ENCODE results near the gene RALGAPA2. TPM values are rescaled to one million over a fixed set of nuclear protein-coding genes. Genes with fewer than 3 reads are reported as not detected.

The RALGAPA2 gene
- total and polyA plus RNA-seq, 4 donors, result 14.4 to 24.8 (median 18.0) TPM

DNA sequence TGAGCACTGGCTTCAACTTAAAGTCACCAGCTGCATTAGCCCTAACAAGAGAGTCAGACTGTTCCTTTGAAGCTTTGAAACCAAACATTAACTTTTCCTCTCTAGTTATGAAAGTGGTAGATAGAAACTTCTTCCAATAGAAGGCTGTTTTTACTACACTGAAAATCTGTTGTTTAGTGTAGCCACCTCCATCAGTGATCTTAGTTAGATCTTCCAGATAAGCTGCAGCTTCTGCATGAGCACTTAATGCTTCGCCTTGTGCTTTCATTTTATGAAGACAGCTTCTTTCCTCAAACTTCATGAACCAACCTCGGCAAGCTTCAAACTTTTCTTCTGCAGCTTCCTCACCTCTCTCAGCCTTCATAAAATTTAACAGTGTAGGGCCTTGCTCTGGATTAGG, 211.3 kb downstream of the RALGAPA2 start:
- Histone ChIP-seq H3K27me3 (ENCODE audit: control insufficient read depth, insufficient read depth, low read length) (peaks cover 20% of the 10 kb centered on the region), H3K9me3 (ENCODE audit: control insufficient read depth, insufficient read depth, low read length) (no peaks in the 10 kb centered on the region), H3K36me3 (ENCODE audit: control insufficient read depth, insufficient read depth, low read length) (no peaks in the 10 kb centered on the region), H3K4me1 (ENCODE audit: control insufficient read depth, insufficient read depth, low read length) (peaks cover 8% of the 10 kb centered on the region), H3K4me3 (ENCODE audit: low read depth, low read length) (no peak overlapping the region), H3K27ac (ENCODE audit: low read depth, low read length) (no peak overlapping the region)
- DNase-seq (ENCODE audit: low read depth in 4 of 6, low spot score in 6 of 6), result no peak
- 100% methylated on average over 1 of the region's 2 CpGs for WGBS (ENCODE audit: insufficient coverage)

DNA sequence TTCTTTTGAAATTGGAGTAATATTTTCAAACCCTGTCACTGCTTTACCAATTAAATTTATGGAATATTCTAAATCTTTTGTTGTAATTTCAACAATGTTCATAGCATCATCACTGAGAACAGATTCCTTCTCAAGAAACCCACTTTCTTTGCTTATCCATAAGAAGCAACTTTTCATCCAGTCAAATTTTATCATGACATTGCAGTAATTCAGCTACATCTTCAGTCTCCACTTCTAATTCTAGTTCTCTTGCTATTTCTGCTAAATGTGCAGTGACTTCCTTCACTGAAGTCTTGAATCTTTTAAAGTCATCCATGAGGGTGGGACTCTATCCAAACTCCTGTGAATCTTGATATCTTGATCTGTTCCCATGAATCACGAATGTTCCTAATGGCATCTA, 212.1 kb downstream of the RALGAPA2 start:
- Histone ChIP-seq H3K9me3 (ENCODE audit: control insufficient read depth, insufficient read depth, low read length) (no peaks in the 10 kb centered on the region), H3K4me1 (ENCODE audit: control insufficient read depth, insufficient read depth, low read length) (peaks cover 8% of the 10 kb centered on the region), H3K27ac (ENCODE audit: low read depth, low read length) (no peak overlapping the region), H3K4me3 (ENCODE audit: low read depth, low read length) (no peak overlapping the region), H3K27me3 (ENCODE audit: control insufficient read depth, insufficient read depth, low read length) (peaks cover 21% of the 10 kb centered on the region), H3K36me3 (ENCODE audit: control insufficient read depth, insufficient read depth, low read length) (no peaks in the 10 kb centered on the region)
- no peak for DNase-seq (ENCODE audit: low read depth in 4 of 6, low spot score in 6 of 6)
- no CpG with 5 or more reads among the region's 1 CpG for whole genome bisulfite sequencing (ENCODE audit: insufficient coverage)

DNA sequence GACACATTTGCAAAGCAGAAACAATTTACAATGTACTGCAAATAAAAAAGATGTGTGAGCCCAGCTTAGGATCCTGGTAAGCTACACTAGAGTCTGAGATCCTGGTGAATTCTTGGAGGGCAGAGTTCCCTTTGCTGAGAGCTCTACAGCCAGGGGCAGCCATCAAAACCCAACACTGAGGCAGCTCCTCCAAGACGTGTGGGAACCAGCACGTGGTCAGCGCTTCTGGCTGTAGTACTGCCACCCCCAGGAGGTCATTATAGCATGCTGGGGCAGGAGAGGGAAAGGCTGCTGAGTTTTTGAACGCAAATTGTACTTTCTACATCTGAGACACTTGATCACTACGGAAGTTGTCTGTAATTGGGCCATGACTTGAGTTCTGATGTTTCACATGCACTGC, 213.0 kb downstream of the RALGAPA2 start:
- Histone ChIP-seq H3K4me1 (ENCODE audit: control insufficient read depth, insufficient read depth, low read length) (peaks cover 8% of the 10 kb centered on the region), H3K4me3 (ENCODE audit: low read depth, low read length) (no peak overlapping the region), H3K27me3 (ENCODE audit: control insufficient read depth, insufficient read depth, low read length) (peaks cover 23% of the 10 kb centered on the region), H3K36me3 (ENCODE audit: control insufficient read depth, insufficient read depth, low read length) (peaks cover under 1% of the 10 kb centered on the region), H3K9me3 (ENCODE audit: control insufficient read depth, insufficient read depth, low read length) (no peaks in the 10 kb centered on the region), H3K27ac (ENCODE audit: low read depth, low read length) (peak overlapping the region; percentile 55)
- 53% methylated on average over 4 of the region's 5 CpGs for WGBS (ENCODE audit: insufficient coverage)
- no peak for DNase-seq (ENCODE audit: low read depth in 4 of 6, low spot score in 6 of 6)

DNA sequence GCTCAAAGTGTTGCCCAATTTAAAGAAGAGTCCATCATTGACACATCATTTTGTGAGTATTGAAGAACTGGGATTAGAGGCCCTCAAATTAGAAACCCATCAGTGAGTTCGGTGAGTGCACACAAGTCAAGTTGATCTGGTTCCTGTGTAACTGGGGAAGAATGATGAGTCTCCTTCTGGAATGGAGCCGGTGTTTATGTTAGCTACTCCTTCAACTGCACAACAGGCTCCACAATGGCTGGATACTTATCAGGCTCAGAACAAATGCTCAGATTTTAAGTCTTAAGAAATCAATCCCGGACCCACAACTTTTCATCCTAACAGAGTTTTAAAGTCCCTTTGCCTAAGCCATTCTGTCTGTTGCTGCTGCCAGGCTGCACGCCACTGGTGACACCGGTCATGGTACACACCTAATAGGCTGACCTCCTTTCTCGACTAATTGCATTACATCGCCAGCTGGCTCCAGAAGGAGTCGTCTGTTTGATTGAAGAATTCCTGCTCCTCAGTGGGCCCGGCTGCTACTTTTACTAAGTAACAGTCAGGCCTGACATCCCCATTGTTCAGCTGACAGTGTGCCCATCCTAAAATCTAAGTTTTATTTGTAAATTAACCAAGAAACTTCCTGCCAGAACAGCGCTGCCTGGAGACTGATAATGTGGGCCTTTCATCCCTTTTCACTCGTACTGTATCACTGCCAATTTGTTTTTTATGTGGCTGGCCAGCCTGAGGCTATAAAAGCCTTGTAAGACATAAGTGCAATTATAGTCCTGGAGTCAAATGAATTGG, 214.2 kb downstream of the RALGAPA2 start:
- Histone ChIP-seq H3K27ac (ENCODE audit: low read depth, low read length) (peak overlapping the region; percentile 49), H3K4me3 (ENCODE audit: low read depth, low read length) (no peak overlapping the region), H3K36me3 (ENCODE audit: control insufficient read depth, insufficient read depth, low read length) (peaks cover 2% of the 10 kb centered on the region), H3K9me3 (ENCODE audit: control insufficient read depth, insufficient read depth, low read length) (no peaks in the 10 kb centered on the region), H3K4me1 (ENCODE audit: control insufficient read depth, insufficient read depth, low read length) (peaks cover 8% of the 10 kb centered on the region), H3K27me3 (ENCODE audit: control insufficient read depth, insufficient read depth, low read length) (peaks cover 27% of the 10 kb centered on the region)
- peak; percentile 69 to 94 (median 79) for DNase-seq (ENCODE audit: low read depth in 4 of 6, low spot score in 6 of 6)
- 13% methylated on average over 5 of the region's 11 CpGs for WGBS (ENCODE audit: insufficient coverage)

DNA sequence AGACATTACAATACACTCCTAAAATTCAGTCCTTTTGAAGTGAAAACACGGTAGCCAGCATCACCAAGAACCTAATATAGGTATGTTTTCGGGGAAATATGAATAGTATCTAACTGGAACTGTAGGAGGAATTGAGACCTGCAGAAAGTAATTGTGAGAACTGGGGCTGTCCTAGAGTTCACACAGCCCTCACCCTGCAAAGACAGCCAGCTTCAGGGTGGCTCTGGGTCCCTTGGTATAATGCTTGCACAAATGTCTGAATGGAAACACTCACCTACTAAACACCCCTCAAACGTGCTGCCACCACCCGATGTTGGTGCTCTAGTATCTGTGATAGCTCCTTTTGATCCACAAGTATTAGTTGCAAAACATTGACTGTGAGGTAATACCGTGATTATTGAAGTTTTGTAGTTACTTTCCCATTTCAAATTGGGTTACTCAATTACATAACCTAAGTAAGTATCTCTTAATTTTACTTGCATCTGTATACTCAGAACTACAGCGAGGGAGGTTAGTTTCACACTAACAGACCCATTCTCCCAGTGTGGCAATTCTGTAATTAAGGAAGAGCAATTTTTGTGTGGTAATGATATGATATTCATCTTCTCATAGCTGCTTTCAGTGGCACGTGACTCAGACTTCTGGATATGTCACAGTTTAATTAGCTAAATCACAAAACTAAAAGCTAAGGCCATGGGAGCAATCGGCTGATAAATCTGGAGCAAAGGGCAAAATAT, 215.0 kb downstream of the RALGAPA2 start:
- Histone ChIP-seq H3K4me3 (ENCODE audit: low read depth, low read length) (no peak overlapping the region), H3K27me3 (ENCODE audit: control insufficient read depth, insufficient read depth, low read length) (peaks cover 29% of the 10 kb centered on the region), H3K9me3 (ENCODE audit: control insufficient read depth, insufficient read depth, low read length) (no peaks in the 10 kb centered on the region), H3K27ac (ENCODE audit: low read depth, low read length) (no peak overlapping the region), H3K36me3 (ENCODE audit: control insufficient read depth, insufficient read depth, low read length) (peaks cover 2% of the 10 kb centered on the region), H3K4me1 (ENCODE audit: control insufficient read depth, insufficient read depth, low read length) (peaks cover 10% of the 10 kb centered on the region)
- peak in 1 of 6 donors; percentile 50 for DNase-seq (ENCODE audit: low read depth in 4 of 6, low spot score in 6 of 6)
- WGBS (ENCODE audit: insufficient coverage), result no CpG with 5 or more reads among the region's 8 CpGs

DNA sequence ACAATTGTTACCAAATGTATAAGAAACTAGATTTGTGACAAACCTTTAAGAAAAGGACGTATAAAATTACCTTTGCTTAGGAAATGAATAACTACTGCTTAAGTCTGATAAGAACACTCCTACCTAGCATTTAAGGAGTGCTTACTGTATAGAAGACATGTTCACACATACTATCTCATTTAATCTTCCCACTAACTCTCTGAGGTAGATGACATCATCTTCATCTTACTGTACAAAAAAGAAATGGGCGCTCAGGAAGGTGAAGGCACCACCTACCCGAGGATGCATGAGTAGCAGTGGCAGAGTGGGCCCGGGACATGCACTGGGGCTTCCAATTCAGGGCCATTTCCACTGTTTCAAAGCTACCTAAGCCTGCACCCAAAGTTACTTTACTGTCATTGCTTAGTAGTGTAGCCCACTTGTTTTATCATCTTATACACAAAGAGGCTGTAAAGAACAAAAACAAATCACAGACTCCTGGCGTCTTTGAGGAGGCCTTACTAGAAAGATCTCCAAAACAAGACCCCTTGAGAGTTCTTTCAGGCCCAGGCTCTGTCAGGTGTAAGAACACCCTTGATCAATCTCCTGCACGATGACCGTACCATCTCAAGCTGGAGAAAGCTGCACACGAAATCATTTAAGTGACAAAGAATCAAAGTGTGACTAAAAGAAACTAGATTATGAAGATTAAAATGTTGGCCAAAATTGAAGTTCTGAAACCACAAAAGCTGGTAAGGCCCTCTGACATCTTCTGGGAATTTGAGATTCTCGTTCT, 216.5 kb downstream of the RALGAPA2 start:
- WGBS (ENCODE audit: insufficient coverage), result 96% methylated on average over 6 of the region's 9 CpGs
- Histone ChIP-seq H3K27me3 (ENCODE audit: control insufficient read depth, insufficient read depth, low read length) (peaks cover 37% of the 10 kb centered on the region), H3K9me3 (ENCODE audit: control insufficient read depth, insufficient read depth, low read length) (no peaks in the 10 kb centered on the region), H3K36me3 (ENCODE audit: control insufficient read depth, insufficient read depth, low read length) (peaks cover 2% of the 10 kb centered on the region), H3K4me1 (ENCODE audit: control insufficient read depth, insufficient read depth, low read length) (peaks cover 12% of the 10 kb centered on the region), H3K27ac (ENCODE audit: low read depth, low read length) (no peak overlapping the region), H3K4me3 (ENCODE audit: low read depth, low read length) (no peak overlapping the region)
- no peak for DNase-seq (ENCODE audit: low read depth in 4 of 6, low spot score in 6 of 6)

DNA sequence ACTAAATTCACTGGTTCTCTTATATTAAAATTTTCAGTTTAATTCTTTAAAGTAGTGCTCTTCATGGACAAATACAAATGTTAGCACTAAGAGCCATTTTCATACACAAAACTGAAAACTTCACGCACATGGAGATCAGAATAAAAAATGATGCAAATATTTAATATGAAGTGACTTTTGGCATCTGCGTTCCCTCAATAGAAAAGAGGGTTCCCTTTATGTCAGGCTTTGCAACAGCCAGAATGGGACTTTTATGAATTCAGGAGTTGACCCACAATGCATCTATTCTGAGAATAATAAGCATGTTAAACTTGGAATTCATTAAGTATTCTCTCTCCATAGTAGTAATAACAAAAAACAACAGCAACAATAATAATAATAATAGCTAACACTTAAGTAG, 218.7 kb downstream of the RALGAPA2 start:
- Histone ChIP-seq H3K9me3 (ENCODE audit: control insufficient read depth, insufficient read depth, low read length) (no peaks in the 10 kb centered on the region), H3K36me3 (ENCODE audit: control insufficient read depth, insufficient read depth, low read length) (peaks cover 6% of the 10 kb centered on the region), H3K4me3 (ENCODE audit: low read depth, low read length) (no peak overlapping the region), H3K27me3 (ENCODE audit: control insufficient read depth, insufficient read depth, low read length) (peaks cover 47% of the 10 kb centered on the region), H3K4me1 (ENCODE audit: control insufficient read depth, insufficient read depth, low read length) (peaks cover 10% of the 10 kb centered on the region), H3K27ac (ENCODE audit: low read depth, low read length) (peak overlapping the region; percentile 85)
- no peak for DNase-seq (ENCODE audit: low read depth in 4 of 6, low spot score in 6 of 6)
- no CpG with 5 or more reads among the region's 2 CpGs for WGBS (ENCODE audit: insufficient coverage)

DNA sequence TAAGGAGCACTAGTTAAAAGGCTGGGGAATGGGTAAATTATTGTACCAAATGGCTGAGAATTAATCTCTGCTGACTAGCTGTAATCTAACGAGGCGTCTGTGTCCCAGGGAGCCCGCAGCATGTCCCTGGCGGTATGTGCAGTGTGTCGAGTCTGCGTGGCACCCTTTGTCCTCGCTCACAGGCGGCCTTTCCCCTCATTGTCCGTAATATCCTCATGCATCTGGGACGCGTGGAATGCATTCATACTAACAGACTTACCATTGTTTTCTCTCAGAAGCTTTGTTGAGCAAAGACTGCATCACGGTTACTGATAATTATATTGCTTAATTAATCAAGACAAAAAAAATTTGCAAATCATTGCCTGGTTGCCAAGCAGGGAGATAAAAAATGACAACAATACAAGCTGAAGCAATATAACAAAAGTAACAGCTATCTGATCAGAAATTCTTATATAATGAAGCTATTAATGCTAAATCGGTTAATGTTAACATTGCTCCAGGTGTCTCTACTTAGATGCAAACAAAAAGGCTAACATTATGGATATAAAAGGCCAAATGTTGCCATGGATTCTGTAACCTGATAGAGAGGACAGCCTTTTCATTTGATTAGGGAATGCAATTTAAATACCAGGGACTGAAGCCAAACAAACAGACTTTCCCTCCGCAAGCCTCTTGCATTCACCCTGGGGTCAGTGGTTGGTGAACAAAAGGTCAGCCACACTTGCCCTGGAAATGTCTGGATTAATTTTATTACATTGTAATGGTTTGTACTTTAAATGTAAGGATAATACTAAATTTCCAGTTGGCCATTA, 219.7 kb downstream of the RALGAPA2 start:
- Histone ChIP-seq H3K4me3 (ENCODE audit: low read depth, low read length) (no peak overlapping the region), H3K4me1 (ENCODE audit: control insufficient read depth, insufficient read depth, low read length) (peaks cover 6% of the 10 kb centered on the region), H3K27ac (ENCODE audit: low read depth, low read length) (peak overlapping the region; percentile 85), H3K27me3 (ENCODE audit: control insufficient read depth, insufficient read depth, low read length) (peaks cover 50% of the 10 kb centered on the region), H3K9me3 (ENCODE audit: control insufficient read depth, insufficient read depth, low read length) (no peaks in the 10 kb centered on the region), H3K36me3 (ENCODE audit: control insufficient read depth, insufficient read depth, low read length) (peaks cover 6% of the 10 kb centered on the region)
- peak in 3 of 6 donors; percentile 15 to 85 (median 83) for DNase-seq (ENCODE audit: low read depth in 4 of 6, low spot score in 6 of 6)
- WGBS (ENCODE audit: insufficient coverage), result 31% methylated on average over 3 of the region's 14 CpGs

DNA sequence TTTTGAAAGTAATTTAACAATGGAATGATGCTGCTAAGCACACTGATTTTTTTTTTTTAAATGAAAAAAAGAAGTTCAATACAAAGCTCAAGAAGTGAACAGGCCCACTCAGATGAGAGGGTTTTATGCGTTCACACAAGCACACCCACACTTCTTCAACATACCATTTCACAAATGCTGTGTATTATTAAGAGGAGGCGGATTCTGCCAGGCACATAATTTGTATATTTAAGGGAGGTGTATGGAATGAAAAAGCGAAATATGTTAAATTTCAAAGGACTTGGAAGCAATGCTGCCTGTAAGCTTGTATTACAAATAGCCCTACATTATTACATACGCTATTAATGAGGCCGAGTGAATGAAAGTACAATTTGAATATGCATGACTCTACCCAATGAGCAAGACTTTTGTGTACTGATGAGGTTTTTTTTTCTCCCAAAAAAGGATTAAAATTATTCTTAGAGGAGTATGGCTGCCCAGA, 220.6 kb downstream of the RALGAPA2 start:
- H3K27ac ChIP-seq (ENCODE audit: low read depth, low read length), result peak overlapping the region; percentile 85
- DNase-seq (ENCODE audit: low read depth in 4 of 6, low spot score in 6 of 6), result peak in 2 of 6 donors; percentile 37 to 50
- H3K36me3 ChIP-seq (ENCODE audit: control insufficient read depth, insufficient read depth, low read length), result peaks cover 6% of the 10 kb centered on the region
- H3K4me1 ChIP-seq (ENCODE audit: control insufficient read depth, insufficient read depth, low read length), result peaks cover 6% of the 10 kb centered on the region
- H3K27me3 ChIP-seq (ENCODE audit: control insufficient read depth, insufficient read depth, low read length), result peaks cover 47% of the 10 kb centered on the region
- H3K4me3 ChIP-seq (ENCODE audit: low read depth, low read length), result no peak overlapping the region
- WGBS (ENCODE audit: insufficient coverage), result no CpG with 5 or more reads among the region's 5 CpGs
- H3K9me3 ChIP-seq (ENCODE audit: control insufficient read depth, insufficient read depth, low read length), result no peaks in the 10 kb centered on the region
